ENCODE data around the gene GALNT6.
"Not testable (repeated sequence)": the region's sequence is repeated elsewhere in the genome, so short reads cannot be mapped to it uniquely, and the experiment has no call there.

DNA sequence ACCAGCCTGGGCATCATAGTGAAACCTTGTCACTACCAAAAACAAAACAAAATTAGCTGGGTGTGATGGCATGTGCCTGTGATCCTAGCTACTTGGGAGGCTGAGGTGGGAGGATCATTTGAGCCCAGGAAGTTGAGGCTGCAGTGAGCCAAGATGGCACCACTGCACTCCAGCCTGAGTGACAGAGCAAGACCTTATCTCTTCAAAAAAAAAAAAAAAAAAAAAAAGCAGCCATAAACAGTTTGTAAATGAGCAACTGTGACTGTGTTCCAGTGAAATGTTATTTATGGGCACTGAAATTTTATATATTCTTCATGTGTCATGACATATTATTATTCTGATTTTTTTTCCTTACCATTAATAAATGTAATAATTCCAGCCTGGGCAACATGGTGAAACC is 53.9 kb downstream of the GALNT6 start:
- TF ChIP-seq, protein P1, sequence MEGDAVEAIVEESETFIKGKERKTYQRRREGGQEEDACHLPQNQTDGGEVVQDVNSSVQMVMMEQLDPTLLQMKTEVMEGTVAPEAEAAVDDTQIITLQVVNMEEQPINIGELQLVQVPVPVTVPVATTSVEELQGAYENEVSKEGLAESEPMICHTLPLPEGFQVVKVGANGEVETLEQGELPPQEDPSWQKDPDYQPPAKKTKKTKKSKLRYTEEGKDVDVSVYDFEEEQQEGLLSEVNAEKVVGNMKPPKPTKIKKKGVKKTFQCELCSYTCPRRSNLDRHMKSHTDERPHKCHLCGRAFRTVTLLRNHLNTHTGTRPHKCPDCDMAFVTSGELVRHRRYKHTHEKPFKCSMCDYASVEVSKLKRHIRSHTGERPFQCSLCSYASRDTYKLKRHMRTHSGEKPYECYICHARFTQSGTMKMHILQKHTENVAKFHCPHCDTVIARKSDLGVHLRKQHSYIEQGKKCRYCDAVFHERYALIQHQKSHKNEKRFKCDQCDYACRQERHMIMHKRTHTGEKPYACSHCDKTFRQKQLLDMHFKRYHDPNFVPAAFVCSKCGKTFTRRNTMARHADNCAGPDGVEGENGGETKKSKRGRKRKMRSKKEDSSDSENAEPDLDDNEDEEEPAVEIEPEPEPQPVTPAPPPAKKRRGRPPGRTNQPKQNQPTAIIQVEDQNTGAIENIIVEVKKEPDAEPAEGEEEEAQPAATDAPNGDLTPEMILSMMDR (conservative IDR thresholded peaks at IDR 0.05), result not testable (repeated sequence)
- not testable (repeated sequence) for TF ChIP-seq EZH2 (IDR thresholded peaks at IDR 0.05; ENCODE audit: low read depth)

Data from PC-9 (cell line).